Activated CD8-positive, alpha-beta T cell treated with anti-CD3 and anti-CD28 coated beads for 36 hours (primary cell): Measurements from ENCODE around the gene BCAR1. TPM values are rescaled to one million over a fixed set of nuclear protein-coding genes. Genes with fewer than 3 reads are reported as not detected.
"Not testable (repeated sequence)": the region's sequence is repeated elsewhere in the genome, so short reads cannot be mapped to it uniquely, and the experiment has no call there.

Source experiments
- ATAC-seq: fragments of 200-7000 bp; cut with Tn5 transposase; one replicate; pipeline ENCODE4 v1.10.0; 2021; ENCODE audit warnings: mild to moderate bottlenecking, moderate library complexity
- CTCF ChIA-PET: fragments of 350-600 bp; sonication (Branson Sonifier 250); formaldehyde crosslinking; loops from one replicate; lab custom pipeline; 2021; ENCODE audit warnings: antibody characterized with exemption; lab: Charles Lee
- POLR2A ChIA-PET: fragments of 350-600 bp; sonication (Branson Sonifier 250); formaldehyde crosslinking; loops from one replicate; lab custom pipeline; 2021; ENCODE audit warnings: antibody characterized with exemption; lab: Charles Lee
- DNase-seq: peaks from one replicate; pipeline ENCODE4 v3.0.0-alpha.2; 2020
- H3K27ac Mint-ChIP-seq: one replicate; pipeline ENCODE4 v1.8.0; 2021; ENCODE audit warnings: mild to moderate bottlenecking, mixed read lengths
- H3K27me3 Mint-ChIP-seq: one replicate; pipeline ENCODE4 v1.8.0; 2021; ENCODE audit warnings: mixed read lengths
- H3K36me3 Mint-ChIP-seq: one replicate; pipeline ENCODE4 v1.8.0; 2021; ENCODE audit warnings: low read depth, mixed read lengths
- H3K4me1 Mint-ChIP-seq: one replicate; pipeline ENCODE4 v1.8.0; 2021; ENCODE audit warnings: low read depth, mixed read lengths
- H3K4me3 Mint-ChIP-seq: one replicate; pipeline ENCODE4 v1.8.0; 2021; ENCODE audit warnings: mild to moderate bottlenecking, moderate library complexity, mixed read lengths
- H3K9me3 Mint-ChIP-seq: one replicate; pipeline ENCODE4 v1.8.0; 2021; ENCODE audit warnings: mixed read lengths
- CTCF ChIP-seq: fragments of 200-600 bp; IDR thresholded peaks from one replicate; pipeline ENCODE4 v1.8.0; 2022; ENCODE audit warnings: antibody characterized with exemption, mild to moderate bottlenecking
- intact Hi-C: fragments of 100-400 bp; cut with micrococcal nuclease; formaldehyde crosslinking; loops from one replicate; pipeline ENCODE4 v1.10.0; 2022
- total RNA-seq, 2 experiments: library from RNA; stranded (reverse); gene quantifications; one replicate each; pipeline ENCODE4 v1.2.3, GENCODE V29; 2021

Gene BCAR1
- total RNA-seq, 2 experiments from 2014 or later, result 0.34 to 0.87 TPM

- Mint-ChIP-seq H3K27ac (no peak overlapping the region), H3K4me3 (no peak overlapping the region), H3K36me3 (no peaks in the 10 kb centered on the region), H3K9me3 (no peaks in the 10 kb centered on the region), H3K27me3 (no peaks in the 10 kb centered on the region), H3K4me1 (no peaks in the 10 kb centered on the region)
- ChIA-PET CTCF (no interaction called here), POLR2A (no interaction called here)
- DNase-seq (no peak), ATAC-seq (no peak)
- intact Hi-C loops, result no loop called here
- no peak for TF ChIP-seq CTCF
Measured at GRCh38 chr16:75208861-75209505, 42.4 kb downstream of the BCAR1 start.

GRCh38 chr16:75208242-75208825 is 43.1 kb downstream of the BCAR1 start:
- TF ChIP-seq CTCF, result no peak
- H3K27ac Mint-ChIP-seq, result no peak overlapping the region

DNA sequence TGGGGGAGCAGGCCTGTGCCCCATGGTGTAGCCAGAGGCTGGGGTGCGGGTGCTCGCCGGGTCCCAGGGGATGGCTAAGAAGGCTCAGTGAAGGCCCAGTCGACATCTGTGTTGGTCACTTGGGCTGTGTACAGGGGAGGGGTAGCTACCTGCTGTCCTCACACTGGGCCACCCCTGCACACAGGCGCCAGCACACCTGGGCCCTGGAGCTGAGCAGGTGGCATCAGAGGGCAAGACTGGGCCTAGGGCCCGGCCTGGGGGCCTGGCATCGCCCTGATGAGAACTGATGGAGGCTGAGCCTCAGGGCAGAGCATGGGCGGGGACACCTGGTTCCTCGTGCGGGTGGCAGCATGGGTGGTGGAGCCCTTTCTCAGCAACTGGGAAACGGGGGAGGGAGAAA is 43.6 kb downstream of the BCAR1 start:
- DNase-seq, result no peak
- intact Hi-C loops, result no loop called here
- Mint-ChIP-seq H3K4me1 (no peaks in the 10 kb centered on the region), H3K27ac (no peak overlapping the region), H3K9me3 (no peaks in the 10 kb centered on the region), H3K36me3 (no peaks in the 10 kb centered on the region), H3K4me3 (no peak overlapping the region), H3K27me3 (no peaks in the 10 kb centered on the region)
- TF ChIP-seq CTCF, result no peak
- ATAC-seq, result no peak
- POLR2A ChIA-PET, result no interaction called here
- CTCF ChIA-PET, result interaction anchor here (1.1 kb wide), 1 partner anchor 9 kb away, joined by 3 read pairs; no protein-coding TSS in a partner anchor

More at GRCh38 chr16:75208242-75208825, 43.1 kb downstream of the BCAR1 start:
- no peak for ATAC-seq
- no peaks in the 10 kb centered on the region for H3K36me3 Mint-ChIP-seq
- no peaks in the 10 kb centered on the region for H3K4me1 Mint-ChIP-seq
- no peak overlapping the region for H3K4me3 Mint-ChIP-seq
- intact Hi-C loops, result no loop called here
- POLR2A ChIA-PET, result no interaction called here
- no peak for DNase-seq
- H3K9me3 Mint-ChIP-seq, result no peaks in the 10 kb centered on the region
- CTCF ChIA-PET, result interaction anchor here (1.1 kb wide), 1 partner anchor 9 kb away, joined by 3 read pairs; no protein-coding TSS in a partner anchor
- H3K27me3 Mint-ChIP-seq, result no peaks in the 10 kb centered on the region

GRCh38 chr16:75206749-75207451 is 44.5 kb downstream of the BCAR1 start, which contains the start of gene CTRB2:
Gene CTRB2, minus strand, starts transcription at chr16:75207161. Its CDS starts 20 bp downstream, at chr16:75207141.
- no peak for DNase-seq
- Mint-ChIP-seq H3K4me3 (no peak within 1 kb of the TSS), H3K36me3 (no peaks in the 10 kb centered on the region), H3K27me3 (no peaks in the 10 kb centered on the region), H3K9me3 (no peaks in the 10 kb centered on the region), H3K4me1 (no peaks in the 10 kb centered on the region), H3K27ac (no peak within 1 kb of the TSS)
- no peak for TF ChIP-seq CTCF
- no peak for ATAC-seq
- CTCF ChIA-PET, result no interaction called here
- POLR2A ChIA-PET, result no interaction called here
- intact Hi-C loops, result no loop called here

DNA sequence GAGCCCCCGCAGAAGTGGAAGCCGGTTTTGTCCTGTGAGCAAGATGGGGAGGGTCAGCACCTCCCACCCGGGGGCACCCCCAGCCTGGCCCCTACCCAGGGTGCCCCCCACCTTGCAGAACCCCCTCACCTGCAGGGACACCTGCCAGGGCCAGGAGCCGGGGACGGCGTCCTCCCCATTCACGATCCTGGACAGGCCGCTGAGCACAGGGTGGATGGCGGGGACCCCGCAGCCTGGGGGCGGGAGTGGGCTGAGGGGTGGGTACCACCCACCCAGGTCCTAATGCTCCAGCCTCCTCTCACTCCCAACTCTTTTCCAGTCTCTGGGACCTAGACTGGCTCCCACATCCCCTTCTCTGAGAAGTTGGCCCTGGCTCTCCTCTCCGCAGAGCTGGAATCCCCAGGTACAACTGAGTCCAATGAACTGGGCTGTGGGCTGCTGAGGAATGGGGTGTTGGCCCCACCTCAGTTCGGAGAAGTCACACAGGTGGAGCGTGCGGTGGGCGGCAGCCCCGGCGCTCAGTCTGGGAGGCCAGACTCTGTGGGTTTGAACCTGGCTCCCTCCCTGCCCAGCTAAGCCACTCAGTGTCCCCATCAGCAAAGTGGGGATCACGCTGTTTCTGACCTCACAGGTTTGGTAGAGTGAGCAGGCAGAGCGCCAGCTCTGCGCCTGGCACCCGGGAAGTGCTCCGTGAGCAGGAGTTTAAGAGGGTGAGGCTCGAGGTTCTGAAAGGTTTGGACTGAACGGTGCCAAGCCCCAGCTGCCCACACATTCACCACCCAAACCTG is 45.3 kb downstream of the BCAR1 start:
- H3K36me3 Mint-ChIP-seq, POLR2A ChIA-PET, intact Hi-C loops, H3K4me3 Mint-ChIP-seq, H3K27me3 Mint-ChIP-seq, H3K4me1 Mint-ChIP-seq, CTCF ChIA-PET, H3K27ac Mint-ChIP-seq, ATAC-seq, H3K9me3 Mint-ChIP-seq, DNase-seq: not testable (repeated sequence)

DNA sequence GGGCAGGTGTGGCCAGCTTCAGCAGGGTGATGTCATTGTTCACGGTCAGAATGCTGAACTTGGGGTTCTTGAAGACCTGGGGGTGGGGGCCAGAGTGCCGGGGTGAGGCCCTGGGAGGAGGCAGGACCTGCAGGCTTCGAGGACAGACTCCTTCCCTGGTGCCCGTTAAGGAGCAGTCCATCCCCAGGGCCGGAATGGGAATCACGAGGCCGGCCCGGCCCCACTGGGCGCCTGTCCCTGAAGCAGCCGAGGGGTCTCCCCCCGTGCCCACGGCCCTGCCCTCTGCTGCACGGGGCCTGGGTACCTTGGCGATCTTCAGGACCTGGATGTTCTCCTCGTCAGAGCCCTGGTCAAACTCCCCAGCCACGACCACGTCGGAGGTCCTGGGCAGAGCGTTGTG is 46.0 kb downstream of the BCAR1 start:
- H3K36me3 Mint-ChIP-seq, intact Hi-C loops, CTCF ChIA-PET, H3K9me3 Mint-ChIP-seq, H3K4me3 Mint-ChIP-seq, H3K27ac Mint-ChIP-seq, ATAC-seq, POLR2A ChIA-PET, H3K4me1 Mint-ChIP-seq, DNase-seq, H3K27me3 Mint-ChIP-seq: not testable (repeated sequence)

DNA sequence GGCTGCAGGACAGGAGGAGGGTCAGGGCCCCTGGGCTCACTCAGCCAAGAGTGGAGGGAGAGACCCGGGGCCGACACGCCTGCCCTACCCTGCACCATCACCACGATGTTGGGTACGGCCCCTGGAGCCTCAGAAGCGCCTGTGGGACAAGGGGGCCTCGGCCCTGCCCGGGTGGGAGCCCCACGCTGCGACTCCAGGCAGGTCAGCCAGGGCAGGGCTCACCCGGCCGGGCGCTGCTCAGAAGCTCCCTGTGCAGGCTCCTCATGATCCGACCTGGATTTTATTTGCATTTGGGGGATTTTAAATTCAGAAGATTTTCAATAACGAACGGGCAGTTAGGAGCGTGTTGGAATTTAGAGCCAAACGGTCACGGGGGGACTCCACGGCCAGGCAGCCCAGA is 46.5 kb downstream of the BCAR1 start:
- H3K27me3 Mint-ChIP-seq, result not testable (repeated sequence)

More for the DNA sequence above, 46.5 kb downstream of the BCAR1 start:
- H3K4me1 Mint-ChIP-seq, POLR2A ChIA-PET, ATAC-seq, H3K4me3 Mint-ChIP-seq, H3K9me3 Mint-ChIP-seq, H3K36me3 Mint-ChIP-seq, intact Hi-C loops, CTCF ChIA-PET, DNase-seq, H3K27ac Mint-ChIP-seq: not testable (repeated sequence)
